Astrocyte (in vitro differentiated cells and primary cell): ENCODE results near the gene FAM240B. TPM values are rescaled to one million over a fixed set of nuclear protein-coding genes. Genes with fewer than 3 reads are reported as not detected.

Experiments used
- DNase-seq: peaks from one replicate; pipeline ENCODE4 v3.0.0-alpha.2; 2010; ENCODE audit warnings: low read depth
- FAIRE-seq: peaks from 2 replicates; lab custom pipeline; 2011; peaks lifted over from hg19 to GRCh38; lab: Jason Lieb, UNC
- H2AFZ ChIP-seq: 2 replicates; pipeline ENCODE4 v1.6.0; 2012; ENCODE audit warnings: low read depth, low read length, inconsistent platforms
- H3K27ac ChIP-seq: 2 replicates; pipeline ENCODE4 v1.5.1; 2011; ENCODE audit warnings: low read depth, low read length, inconsistent platforms
- H3K27me3 ChIP-seq: 2 replicates; pipeline ENCODE4 v1.6.0; 2011; ENCODE audit warnings: low read length, inconsistent platforms; ENCODE audit not compliant: insufficient read depth
- H3K36me3 ChIP-seq: 2 replicates; pipeline ENCODE4 v1.5.1; 2011; ENCODE audit warnings: low read length, inconsistent platforms; ENCODE audit not compliant: insufficient read depth
- H3K4me1 ChIP-seq: 2 replicates; pipeline ENCODE4 v1.5.1; 2011; ENCODE audit warnings: low read length, inconsistent platforms; ENCODE audit not compliant: insufficient read depth
- H3K4me2 ChIP-seq: 2 replicates; pipeline ENCODE4 v1.6.0; 2012; ENCODE audit warnings: low read length, inconsistent platforms
- H3K4me3 ChIP-seq: 2 replicates; pipeline ENCODE4 v1.5.1; 2011; ENCODE audit warnings: low read depth, mild to moderate bottlenecking, low read length, inconsistent platforms; ENCODE audit not compliant: insufficient read depth
- H3K79me2 ChIP-seq: 2 replicates; pipeline ENCODE4 v1.6.0; 2012; ENCODE audit warnings: mild to moderate bottlenecking, low read length, inconsistent platforms; ENCODE audit not compliant: insufficient read depth
- H3K9ac ChIP-seq: 2 replicates; pipeline ENCODE4 v1.6.0; 2012; ENCODE audit warnings: mild to moderate bottlenecking, low read length, inconsistent platforms
- H3K9me3 ChIP-seq: 2 replicates; pipeline ENCODE4 v1.5.1; 2012; ENCODE audit warnings: low read depth, mild to moderate bottlenecking, low read length, inconsistent platforms; ENCODE audit not compliant: insufficient read depth
- H4K20me1 ChIP-seq: 2 replicates; pipeline ENCODE4 v1.6.0; 2012; ENCODE audit warnings: low read length, inconsistent platforms; ENCODE audit not compliant: insufficient read depth
- H3K27ac Mint-ChIP-seq: one replicate; pipeline ENCODE4 v1.8.0; 2021; ENCODE audit warnings: mild to moderate bottlenecking, mixed read lengths; ENCODE audit not compliant: unreplicated experiment
- H3K27me3 Mint-ChIP-seq: one replicate; pipeline ENCODE4 v1.8.0; 2021; ENCODE audit warnings: low read depth, mixed read lengths; ENCODE audit not compliant: unreplicated experiment
- H3K36me3 Mint-ChIP-seq: one replicate; pipeline ENCODE4 v1.8.0; 2021; ENCODE audit warnings: low read depth, mixed read lengths; ENCODE audit not compliant: unreplicated experiment
- H3K4me1 Mint-ChIP-seq: one replicate; pipeline ENCODE4 v1.8.0; 2021; ENCODE audit warnings: low read depth, mixed read lengths; ENCODE audit not compliant: unreplicated experiment
- H3K4me3 Mint-ChIP-seq: one replicate; pipeline ENCODE4 v1.8.0; 2021; ENCODE audit warnings: mild to moderate bottlenecking, moderate library complexity, mixed read lengths; ENCODE audit not compliant: unreplicated experiment
- H3K9me3 Mint-ChIP-seq: one replicate; pipeline ENCODE4 v1.8.0; 2021; ENCODE audit warnings: mild to moderate bottlenecking, mixed read lengths; ENCODE audit not compliant: unreplicated experiment
- CTCF ChIP-seq: IDR thresholded peaks from 2 replicates; pipeline ENCODE4 v1.5.1; 2011; ENCODE audit warnings: low read depth, mild to moderate bottlenecking, inconsistent platforms, low read length, moderate library complexity; ENCODE audit not compliant: insufficient read depth
- EZH2 ChIP-seq: IDR thresholded peaks from 2 replicates; pipeline ENCODE4 v1.6.1; 2012; ENCODE audit warnings: mild to moderate bottlenecking, low read length, inconsistent platforms; ENCODE audit not compliant: insufficient read depth
- total RNA-seq: library from RNA; stranded (reverse); gene quantifications from 2 replicates; pipeline ENCODE4 v1.2.1, GENCODE V29; 2021

FAM240B gene
- total RNA-seq, 1 donor from 2014 or later: not detected

DNA sequence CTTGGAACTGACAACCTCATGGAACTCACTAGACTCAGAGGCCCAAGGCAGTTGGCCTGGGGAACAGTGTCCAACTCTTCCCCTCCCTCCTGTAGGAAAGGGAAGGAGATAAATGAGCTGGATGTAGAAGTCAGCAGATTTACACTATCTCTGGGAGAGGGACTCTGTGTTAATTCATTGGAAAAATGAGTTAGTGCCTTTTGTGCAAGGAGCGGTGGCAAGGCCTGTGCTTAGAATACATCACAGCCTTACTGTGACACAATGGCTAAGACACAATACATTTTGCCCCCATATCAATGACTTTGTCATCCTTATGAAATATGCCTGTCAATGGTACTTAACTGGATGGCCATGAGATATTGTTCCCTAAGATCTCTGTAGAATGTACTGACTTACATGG, 28.0 kb upstream of the FAM240B start:
- Mint-ChIP-seq H3K36me3 (no peaks in the 10 kb centered on the region), H3K27ac (no peak overlapping the region), H3K27me3 (peaks cover 8% of the 10 kb centered on the region), H3K4me1 (peaks cover 6% of the 10 kb centered on the region), H3K4me3 (no peak overlapping the region), H3K9me3 (peaks cover 2% of the 10 kb centered on the region)
- Histone ChIP-seq H3K9ac (no peak overlapping the region), H3K27me3 (no peaks in the 10 kb centered on the region), H3K36me3 (no peaks in the 10 kb centered on the region), H3K79me2 (no peaks in the 10 kb centered on the region), H3K9me3 (no peaks in the 10 kb centered on the region), H3K4me3 (no peak overlapping the region), H3K4me1 (no peaks in the 10 kb centered on the region), H3K4me2 (no peak overlapping the region), H3K27ac (no peak overlapping the region), H2AFZ (no peak overlapping the region), H4K20me1 (no peaks in the 10 kb centered on the region)
- FAIRE-seq: no peak
- no peak for DNase-seq
- TF ChIP-seq EZH2 (no peak), CTCF (no peak)

- Histone ChIP-seq H3K9me3 (no peaks in the 10 kb centered on the region), H3K79me2 (no peaks in the 10 kb centered on the region), H2AFZ (no peak overlapping the region), H3K4me3 (no peak overlapping the region), H4K20me1 (no peaks in the 10 kb centered on the region), H3K4me1 (no peaks in the 10 kb centered on the region), H3K36me3 (no peaks in the 10 kb centered on the region), H3K27ac (no peak overlapping the region), H3K27me3 (peaks cover 2% of the 10 kb centered on the region), H3K9ac (no peak overlapping the region), H3K4me2 (no peak overlapping the region)
- DNase-seq: no peak
- FAIRE-seq: no peak
- peaks cover 4% of the 10 kb centered on the region for H3K9me3 Mint-ChIP-seq
- peaks cover 2% of the 10 kb centered on the region for H3K27me3 Mint-ChIP-seq
- no peak overlapping the region for H3K27ac Mint-ChIP-seq
- no peaks in the 10 kb centered on the region for H3K36me3 Mint-ChIP-seq
- H3K4me1 Mint-ChIP-seq: peaks cover 6% of the 10 kb centered on the region
- TF ChIP-seq EZH2 (no peak), CTCF (no peak)
- H3K4me3 Mint-ChIP-seq: no peak overlapping the region
Measured at GRCh38 chr9:38747067-38747466, 27.1 kb upstream of the FAM240B start.

DNA sequence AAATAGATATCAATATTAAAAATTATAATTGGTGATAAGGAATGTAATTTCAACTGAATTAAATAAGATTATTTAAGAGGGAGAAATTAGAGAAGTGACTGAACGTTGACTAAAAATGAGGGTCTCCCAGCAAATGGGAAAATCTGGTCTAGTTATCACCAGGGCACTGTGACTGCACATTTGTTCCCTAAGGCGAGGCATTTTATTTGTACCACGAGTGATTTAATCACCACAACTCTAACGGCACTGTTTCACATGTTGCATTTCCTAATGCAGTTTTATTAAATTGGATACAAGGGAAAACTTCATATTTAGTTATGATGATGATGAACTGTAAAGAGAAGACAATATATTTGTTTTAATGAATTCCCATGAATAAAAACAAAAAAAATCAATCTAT, 26.4 kb upstream of the FAM240B start:
- H3K4me3 ChIP-seq: no peak overlapping the region
- H3K27me3 ChIP-seq: peaks cover 2% of the 10 kb centered on the region
- no peaks in the 10 kb centered on the region for H3K36me3 Mint-ChIP-seq
- no peaks in the 10 kb centered on the region for H3K36me3 ChIP-seq
- peaks cover 6% of the 10 kb centered on the region for H3K4me1 Mint-ChIP-seq
- H3K79me2 ChIP-seq: no peaks in the 10 kb centered on the region
- no peak for TF ChIP-seq EZH2
- TF ChIP-seq CTCF: no peak
- FAIRE-seq (no peak), DNase-seq (no peak)
- H3K9me3 ChIP-seq: no peaks in the 10 kb centered on the region
- no peak overlapping the region for H3K9ac ChIP-seq
- peaks cover 2% of the 10 kb centered on the region for H3K27me3 Mint-ChIP-seq
- peaks cover 4% of the 10 kb centered on the region for H3K9me3 Mint-ChIP-seq
- H4K20me1 ChIP-seq: no peaks in the 10 kb centered on the region
- H3K4me1 ChIP-seq: no peaks in the 10 kb centered on the region
- H3K4me3 Mint-ChIP-seq: no peak overlapping the region
- H3K4me2 ChIP-seq: no peak overlapping the region
- H3K27ac ChIP-seq: no peak overlapping the region
- H3K27ac Mint-ChIP-seq: no peak overlapping the region
- no peak overlapping the region for H2AFZ ChIP-seq
